Stimulated activated CD8-positive, alpha-beta memory T cell treated with anti-CD3 and anti-CD28 coated beads, Interleukin-12 subunit alpha, Interleukin-12 subunit beta, amount 100 ng/mL, for 1 hour (primary cell): ENCODE data around the gene FAM163A.
A peak's percentile ranks its signal among the peaks of the same experiment; 100 is the strongest.
"Not testable (repeated sequence)": the region's sequence is repeated elsewhere in the genome, so short reads cannot be mapped to it uniquely, and the experiment has no call there.

ENCODE experiments used
- DNase-seq: peaks from one replicate; pipeline ENCODE4 v3.0.0-alpha.2; 2020; ENCODE audit warnings: low read depth

The FAM163A gene

DNA sequence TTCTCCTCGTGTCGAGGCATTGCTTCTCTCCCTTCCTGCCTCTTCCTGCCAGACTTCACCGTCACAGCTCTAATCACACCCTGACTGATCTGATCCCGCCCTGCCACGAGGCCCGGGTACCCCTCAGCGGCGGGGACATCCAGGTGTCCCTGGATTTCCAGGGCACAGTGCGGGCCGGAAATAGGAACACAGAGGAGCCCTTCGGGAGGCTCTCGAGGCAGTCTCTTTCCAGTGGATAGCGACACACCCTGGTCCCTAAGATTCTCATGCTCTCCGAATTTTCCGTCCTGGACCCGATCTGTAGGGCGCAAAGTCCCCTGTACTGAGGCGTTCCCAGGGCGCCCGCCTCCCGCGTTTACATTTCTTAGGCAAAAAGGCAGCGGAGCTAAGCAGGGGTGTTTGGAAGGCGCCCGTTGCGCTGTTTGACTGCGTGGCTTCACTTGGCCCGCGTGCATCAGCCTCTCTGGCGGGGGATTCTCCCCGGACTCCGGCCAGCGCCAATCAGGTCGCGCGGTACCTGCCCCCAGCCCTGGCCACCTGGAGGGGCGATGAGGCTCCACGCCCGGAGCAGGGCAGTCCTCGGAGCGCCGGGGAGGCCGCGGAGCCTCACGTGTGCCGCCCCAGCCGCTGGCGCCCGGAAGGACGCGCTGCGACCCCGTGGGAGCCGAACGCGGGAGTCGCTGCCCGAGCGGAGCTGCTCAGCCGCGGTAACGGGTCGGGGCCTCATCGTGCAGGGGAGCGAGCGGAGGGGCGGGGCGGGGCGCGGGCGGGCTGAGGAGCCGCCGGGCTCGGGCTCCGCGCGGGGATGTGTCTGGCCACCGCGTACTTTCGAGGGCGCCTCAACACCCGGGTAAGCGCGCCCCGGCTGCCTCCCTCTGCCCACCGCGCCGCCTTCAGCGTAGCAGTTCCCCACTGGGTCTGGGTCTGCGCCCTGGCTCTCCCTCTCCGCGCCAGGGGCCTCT, at the start of gene FAM163A:
Gene FAM163A, plus strand, starts transcription at position 575 of the 962 bp plus-strand sequence. CDS start 69,807 bp downstream, outside the sequence.
- DNase-seq = no peak

DNA sequence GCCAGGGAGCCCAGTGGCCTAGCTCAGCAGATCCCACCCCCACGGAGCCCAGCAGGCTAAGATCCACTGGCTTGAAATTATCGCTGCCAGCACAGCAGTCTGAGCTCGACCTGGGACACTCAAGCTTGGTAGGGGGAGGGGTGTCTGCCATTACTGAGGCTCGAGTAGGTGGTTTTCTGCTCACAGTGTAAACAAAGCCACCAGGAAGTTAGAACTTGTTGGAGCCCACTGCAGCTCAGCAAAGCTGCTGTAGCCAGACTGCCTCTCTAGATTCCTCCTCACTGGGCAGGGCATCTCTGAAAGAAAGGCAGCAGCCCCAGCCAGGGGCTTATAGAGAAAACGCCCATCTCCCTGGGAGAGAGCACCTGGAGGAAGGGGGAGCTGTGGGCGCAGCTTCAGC, 48.6 kb upstream of the FAM163A start:
- not testable (repeated sequence) for DNase-seq

DNA sequence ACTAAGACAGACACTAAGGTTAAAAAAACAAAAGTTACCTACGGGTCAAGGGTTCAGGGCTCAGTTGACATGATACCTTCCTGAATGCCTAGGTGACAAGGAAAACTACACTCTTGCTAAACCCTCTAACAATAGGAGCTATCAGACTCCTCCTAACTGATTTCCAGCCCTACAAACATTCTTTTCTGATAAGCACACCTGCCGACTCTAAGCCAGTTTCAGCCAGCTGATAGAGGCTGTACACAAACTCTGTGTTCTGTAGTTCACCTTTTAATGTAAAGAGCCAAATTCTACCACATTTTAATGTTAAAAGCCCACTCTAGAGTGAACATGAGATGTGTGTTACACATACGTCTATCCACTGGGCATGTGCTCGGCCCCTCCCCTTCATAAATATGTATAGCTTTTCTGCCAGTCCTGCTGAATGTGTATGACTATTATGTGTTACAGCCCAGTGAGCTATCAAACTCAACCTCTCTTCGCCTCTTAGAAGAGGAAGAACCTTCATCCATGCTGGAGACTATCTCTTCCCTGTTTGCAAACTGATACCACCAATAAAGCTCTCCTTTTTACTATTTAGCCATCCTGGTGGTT, 40.0 kb upstream of the FAM163A start:
- no peak for DNase-seq

DNA sequence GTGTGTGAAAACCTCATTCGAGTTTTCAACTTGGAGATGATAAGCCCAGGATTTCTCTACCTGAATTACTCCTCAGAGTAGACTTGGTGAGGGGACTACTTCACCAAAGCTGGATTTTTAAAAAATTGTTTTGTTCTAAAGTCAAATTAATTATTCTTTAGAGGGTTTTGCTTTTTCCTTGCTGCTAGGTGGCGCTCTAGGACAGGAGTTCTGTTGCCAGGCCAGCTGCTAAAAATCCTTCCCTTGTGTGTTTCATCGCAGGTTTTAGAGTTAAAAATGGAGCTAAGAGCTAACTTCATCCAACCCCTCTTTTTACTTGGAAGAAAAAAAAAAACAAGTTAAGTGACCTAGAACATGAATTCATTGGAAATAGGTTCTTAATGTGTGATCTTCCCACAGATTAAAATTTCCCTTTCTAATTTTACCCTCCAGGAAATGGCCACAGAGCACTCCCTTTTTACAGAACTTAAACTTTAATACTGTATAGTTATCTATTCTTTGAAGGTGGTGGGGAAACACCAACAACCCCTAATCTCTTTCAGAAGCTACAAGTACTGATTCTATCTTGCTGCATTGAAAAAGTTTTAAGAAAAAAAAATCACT, 36.7 kb upstream of the FAM163A start:
- peak; percentile 33 for DNase-seq

DNA sequence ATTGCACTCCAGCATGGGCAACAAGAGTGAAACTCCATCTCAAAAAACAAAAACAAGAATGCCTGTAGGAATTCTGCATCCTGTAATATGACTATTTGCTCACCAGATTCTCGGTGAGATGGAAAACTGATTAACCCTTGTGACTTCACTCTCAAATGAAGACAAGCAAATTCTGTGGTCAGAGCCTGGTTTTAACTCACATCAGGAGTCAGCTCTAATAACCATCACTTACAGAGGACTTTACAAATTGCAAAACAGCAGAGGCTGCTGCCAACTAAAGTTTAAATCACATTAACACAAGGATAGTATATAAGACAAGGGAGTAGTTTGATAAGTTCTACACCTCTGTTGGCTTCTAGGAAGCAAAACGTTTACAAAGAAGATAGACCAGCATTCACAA, 35.7 kb upstream of the FAM163A start:
- DNase-seq = no peak

DNA sequence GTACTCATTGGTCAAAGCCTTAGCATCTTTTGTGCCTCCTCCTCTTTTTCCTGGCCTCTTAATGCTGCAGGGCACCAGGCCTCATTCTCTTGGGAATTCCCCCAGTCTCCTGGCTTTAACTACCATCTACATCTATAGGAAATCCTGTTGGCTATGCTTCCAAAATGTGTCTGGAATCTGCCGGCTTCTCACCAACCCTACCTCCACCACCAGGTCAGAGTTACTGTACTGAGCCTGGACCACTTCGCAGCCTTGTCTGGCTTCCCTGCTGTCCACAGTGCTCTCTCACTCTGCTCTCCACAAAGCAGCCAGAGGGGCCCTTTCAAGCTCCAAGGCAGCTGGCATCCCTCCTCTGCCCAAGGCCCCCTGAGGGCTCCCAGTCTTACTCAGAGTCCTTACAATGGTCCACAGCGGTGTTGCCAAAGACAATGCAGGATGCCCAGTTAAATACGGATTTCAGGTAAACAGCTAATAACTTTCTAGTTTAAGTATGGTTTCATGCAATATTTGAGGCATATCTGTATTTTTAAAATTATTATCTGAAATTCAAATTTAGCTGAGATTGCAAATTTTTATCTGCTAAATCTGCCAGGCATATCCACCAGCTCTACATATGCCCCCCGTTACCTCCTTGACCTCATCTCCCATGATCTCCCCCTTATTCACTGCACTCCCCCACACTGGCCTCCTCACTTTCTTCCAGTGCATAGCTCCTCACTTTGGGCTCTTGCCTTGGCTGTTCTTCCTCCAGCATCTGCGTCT, 34.5 kb upstream of the FAM163A start:
- DNase-seq = no peak

DNA sequence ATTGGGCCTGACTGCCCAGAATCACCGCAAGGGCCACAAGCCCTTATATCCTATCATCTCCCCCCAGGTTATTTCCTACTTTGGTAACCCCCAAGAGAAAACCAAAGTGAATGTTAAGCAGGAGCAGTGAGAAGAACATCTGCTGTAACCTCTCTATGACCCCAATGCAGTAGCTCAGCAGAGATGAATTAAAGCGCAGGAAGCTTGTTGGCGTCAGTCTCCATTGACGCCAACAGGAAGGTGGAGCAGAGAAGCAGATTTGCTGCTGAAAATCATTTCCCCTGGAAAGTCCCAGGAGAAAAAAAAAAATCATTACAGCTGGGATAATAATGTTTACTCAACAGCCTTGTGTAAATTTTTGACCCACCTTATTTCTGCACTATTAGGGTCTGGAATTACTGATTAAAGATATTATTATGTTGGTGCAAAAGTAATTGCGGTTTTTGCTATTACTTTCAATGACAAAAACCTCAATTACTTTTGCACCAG, 33.2 kb upstream of the FAM163A start:
- no peak for DNase-seq

DNA sequence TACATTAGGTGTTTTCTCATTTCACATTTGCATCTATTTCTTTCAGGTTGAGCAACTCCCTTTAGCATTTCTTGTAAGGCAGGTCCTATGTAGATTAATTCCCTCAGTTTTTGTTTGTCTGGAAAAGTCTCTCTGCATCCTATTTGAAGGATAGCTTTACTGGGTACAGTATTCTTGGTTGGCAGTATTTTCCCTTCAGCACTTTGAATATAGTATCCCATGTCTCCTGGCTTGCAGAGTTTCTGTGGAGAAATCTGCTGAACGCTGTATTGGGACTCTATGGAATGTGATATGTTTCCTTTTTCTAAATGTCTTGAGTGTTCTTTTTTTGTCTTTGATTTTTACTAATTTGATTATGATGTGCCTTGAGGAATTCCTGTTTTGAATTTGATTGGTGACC, 28.9 kb upstream of the FAM163A start:
- DNase-seq = no peak

DNA sequence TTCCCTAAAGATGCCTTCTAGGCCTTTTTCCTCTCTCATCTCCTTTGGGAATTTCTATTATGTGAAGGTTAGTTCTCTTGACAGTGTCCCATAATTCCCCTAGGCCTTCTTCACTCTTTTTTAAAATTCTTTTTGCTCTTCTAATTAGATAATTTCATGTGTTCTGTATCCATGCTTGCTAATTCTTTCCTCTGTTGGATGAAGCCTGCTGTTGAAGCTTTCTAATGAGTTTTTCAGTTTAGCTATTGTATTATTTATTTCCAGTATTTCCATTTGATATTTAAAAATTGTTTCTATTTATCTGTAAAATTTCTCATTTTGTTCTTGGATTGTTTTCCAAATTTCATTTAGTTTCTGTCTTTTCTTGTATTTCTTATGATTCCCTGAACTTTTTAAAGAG, 28.5 kb upstream of the FAM163A start:
- no peak for DNase-seq

DNA sequence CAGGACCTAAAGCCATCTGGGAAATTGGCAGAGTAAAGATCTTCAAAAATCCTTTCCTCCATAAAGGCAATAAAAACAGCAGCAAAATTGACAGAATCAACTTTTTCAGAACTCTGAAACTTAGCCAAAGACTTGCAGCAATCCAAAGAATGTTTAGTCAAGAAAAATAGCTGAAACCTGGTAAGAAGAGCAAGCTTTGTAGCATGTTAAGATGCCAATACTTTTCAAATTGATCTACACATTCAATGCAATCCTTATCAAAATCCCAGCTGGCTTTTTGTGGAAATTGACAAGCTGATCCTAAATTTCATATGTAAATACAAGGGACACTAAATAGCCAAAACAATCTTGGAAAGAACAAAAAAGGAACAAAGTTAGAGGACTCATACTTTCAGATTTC, 23.8 kb upstream of the FAM163A start:
- DNase-seq = no peak

DNA sequence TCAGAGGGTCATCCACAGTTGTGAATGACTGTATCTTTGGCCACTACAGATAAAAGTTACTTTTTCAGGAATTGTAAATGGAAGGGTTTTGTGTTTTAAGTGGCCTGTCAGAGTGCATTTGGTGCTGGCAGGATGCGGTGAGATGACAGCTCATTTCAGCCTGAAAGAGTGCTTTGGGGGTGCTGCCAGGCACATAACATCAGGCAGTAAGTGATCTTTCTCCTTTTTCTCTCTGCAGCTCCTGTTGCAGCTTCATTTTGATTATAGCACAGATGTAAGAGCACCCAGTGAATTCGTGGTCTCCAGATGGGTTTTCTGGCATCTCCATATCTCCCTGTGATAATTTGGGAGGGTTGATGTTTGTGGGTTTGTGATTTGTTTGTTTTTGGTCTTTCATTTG, 14.8 kb upstream of the FAM163A start:
- DNase-seq = no peak

DNA sequence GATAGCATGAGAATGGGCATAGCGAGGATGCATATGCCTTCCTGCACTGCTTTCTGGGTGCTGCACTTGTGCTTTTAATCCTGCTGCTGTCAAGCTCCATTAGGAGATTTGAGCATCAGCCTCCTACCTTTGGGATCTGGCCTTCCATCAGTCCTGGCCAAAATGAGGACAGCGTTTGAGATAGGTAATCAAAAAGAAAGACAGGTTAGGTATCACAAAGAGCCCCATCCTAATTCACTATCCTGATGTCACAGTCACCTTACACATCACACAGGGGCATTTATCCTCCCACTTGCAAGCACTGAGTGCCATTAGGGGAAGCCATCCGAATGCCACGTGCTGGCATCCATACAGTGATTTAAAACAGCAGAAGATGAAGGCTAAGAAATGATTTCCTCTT, 13.2 kb upstream of the FAM163A start:
- DNase-seq = no peak

DNA sequence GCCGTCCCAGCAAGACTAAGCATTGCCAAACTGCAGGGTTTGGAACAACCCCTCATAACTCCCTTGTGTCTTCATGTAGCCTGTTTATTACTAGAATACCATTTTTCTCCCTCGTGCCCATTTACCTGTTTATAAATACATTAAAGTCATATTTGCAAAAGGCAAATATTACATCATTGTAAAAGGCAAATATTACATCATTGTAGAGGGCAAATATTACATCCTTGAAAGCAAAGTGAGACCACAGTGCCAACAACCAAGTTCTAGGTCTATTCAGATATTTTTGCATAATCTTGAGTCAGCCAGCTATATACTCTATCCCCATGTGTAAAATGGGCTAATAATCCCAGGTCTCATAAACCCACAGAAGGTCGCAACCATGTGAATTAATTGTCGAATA, 11.4 kb upstream of the FAM163A start:
- no peak for DNase-seq

DNA sequence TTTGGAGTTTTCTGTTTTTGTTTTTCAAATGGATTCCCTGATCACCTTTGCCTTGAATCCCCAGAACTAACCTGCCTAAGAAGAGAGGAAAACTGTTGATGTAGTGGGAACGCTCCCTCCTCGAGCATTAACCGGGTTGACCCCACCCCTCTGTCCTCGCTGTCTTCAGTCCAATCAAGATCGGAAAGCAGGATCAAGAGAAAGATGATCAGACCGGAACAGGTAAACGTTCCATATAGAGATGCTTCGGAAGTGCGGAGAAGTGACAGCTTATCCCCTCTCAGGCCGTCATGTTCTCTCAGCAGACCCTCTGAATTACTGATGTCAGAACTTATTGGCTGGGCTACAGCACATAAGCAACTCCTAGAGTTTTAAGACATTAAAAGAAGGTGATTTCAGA, 800 bp upstream of the FAM163A start:
- no peak for DNase-seq

DNA sequence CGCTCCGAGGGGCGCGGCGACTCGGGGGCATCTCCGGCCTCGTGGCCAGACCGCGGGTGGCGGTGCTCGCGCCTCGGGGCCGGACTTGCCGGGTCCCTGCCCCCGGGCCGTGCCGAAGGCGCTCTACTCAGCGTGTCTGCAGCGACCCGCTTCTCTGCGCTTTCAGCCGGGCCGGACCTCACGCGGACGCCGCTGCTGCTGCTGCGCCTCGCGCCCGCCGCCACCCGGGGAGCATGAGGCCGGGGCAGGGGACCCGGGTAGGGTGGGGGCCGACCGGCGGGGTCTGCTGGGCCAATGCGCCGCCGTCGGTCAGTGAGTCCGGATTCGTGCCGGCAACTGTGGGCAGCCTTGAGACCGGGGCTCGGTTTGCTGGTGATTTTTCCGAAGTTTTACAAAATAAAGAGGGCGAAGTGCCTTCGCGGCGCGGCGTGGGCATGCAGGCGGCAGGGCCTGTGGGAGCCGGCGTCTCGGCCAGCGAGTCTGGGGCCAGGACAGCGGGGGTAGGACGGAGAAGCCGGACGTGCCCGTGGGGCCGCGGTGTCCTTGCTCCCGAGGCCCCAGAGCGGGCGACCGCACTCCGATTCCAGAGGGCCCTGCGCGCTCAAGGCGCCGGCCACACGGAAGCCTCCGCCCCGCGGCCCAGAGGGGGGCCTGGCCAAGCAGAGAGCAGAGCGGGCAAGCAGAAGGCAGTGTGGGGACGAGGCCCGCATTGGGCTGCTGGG, 749 bp downstream of the FAM163A start:
- DNase-seq = no peak

DNA sequence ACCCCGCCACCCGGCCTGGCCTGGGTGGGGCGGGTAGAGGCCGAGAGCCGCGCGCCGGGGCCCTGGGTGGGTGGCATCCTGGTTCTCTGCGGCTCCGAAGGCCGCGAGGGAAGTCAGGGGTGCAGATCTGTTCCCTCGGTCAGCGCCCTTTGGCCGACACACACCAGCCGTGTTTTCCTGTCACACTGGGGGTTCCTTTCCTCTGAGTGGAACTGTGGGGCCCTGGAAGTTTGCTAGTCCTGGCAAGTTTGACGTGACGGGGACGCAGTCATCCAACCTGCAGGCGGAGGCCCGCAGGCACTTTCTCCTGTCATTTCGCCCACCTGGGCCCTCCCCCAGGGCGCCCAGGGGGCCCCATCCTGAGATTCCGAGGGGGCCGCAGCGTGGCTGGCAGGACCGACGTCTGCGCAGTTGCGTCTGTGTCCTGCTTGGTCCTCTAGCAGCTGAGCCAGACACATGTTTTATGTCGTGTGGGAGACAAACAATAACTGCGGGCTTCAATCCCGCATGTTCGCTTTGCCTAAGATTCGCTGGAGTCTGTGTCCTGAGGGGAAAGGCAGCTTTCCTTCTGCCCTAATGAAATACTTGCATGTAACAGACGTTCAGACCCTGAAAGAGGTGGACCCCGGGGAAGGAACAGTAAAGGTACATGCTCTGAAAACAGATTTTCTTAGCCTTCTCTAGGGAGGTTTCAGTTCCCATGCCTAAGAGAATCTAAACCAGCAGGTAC, 1.5 kb downstream of the FAM163A start:
- no peak for DNase-seq

DNA sequence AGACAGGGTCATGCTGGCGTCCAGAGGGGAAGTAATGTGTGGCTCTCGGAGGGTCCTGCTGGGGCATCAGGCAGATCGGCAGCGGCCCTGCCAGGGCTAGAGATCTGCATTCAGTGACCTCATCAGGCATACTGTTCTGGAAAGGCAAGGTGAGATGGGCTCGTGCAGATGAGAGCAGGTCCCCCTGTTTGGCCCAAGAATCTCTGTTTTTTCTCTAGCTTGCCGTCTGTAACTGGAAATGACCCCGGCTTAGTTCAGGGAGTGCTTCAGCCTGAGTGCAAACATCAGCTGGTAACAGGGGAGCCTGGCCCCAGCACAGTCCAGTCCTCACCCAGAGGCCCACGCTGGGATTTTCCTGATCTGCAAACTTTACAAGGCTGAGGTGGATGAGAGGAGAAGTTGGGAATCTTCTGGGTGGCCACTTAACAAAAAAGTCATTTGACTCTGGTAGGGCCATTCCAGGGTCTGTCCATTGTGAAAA, 2.1 kb downstream of the FAM163A start:
- DNase-seq = no peak

DNA sequence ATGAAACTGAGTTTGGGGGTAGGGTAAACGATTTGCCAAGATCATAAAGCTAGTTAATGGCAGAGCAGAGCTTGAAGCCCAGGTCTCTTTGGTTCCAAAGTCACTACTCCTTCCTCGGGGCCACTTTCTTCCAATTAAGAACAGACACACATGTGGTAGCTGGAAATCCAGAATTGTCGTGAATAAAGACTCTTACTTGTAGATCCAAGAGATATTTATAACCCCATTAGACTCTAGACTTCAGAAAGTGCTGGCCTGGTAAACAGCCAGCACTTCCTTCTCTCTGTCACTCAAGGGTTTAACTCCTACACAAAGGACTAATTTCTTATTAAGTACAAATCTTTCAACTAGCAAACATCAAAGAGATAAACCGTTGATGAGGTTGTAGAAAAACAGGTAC, 2.7 kb downstream of the FAM163A start:
- DNase-seq = no peak

DNA sequence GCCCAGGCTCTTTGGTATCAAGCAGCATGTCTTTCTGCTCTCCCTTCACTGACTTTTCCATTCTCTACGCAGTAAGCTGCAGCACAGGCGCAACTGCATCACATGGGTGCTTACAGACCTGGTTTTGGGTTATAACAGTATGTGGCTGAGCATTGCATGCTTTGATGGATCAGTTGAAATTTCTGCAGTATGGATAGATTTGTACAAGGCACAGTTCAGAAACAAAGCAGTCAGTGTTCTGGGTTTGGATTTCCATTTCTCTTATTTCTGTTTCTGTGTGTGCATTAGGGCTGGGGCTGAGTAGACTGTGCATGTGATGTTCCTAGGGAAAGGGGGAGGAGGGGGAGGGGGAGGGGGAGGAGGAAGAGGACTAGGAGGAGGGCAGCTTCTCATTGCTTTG, 4.5 kb downstream of the FAM163A start:
- no peak for DNase-seq

DNA sequence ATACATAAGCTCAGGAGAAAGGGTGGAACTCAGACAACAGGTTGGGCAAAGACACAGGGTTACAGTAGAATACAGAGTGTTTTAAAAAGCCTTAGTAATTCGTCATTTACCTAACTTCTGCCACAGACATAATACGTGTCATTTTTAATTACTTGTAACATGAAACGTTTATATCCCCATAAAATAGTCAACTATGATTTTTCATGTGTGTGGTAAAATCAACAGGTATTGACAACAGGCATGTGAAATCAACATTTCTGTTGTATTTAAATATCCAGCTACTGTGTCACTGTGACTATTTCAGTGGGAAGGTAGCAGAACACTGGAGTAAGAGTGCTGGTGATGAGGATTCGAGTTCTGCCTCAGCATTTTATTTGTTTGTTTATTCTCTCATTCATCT, 5.7 kb downstream of the FAM163A start:
- no peak for DNase-seq

DNA sequence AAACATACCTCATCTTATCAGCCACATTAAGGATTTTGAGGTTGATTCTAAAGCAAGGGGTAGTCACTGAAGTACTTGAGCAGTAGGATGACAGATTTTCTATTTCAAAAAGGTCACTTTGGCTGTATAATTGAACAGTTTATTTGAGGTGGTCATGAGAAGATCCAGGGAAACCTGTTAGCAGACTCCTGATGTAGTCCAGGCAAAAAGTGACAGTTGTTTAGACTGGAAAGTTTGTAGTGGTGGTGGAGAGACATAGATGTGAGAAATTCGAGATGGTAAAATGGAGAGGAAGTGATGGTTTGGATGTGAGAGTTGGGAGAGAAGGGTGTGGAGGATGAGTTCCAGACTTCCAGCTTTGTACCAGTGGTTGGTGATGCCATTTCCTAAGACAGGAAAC, 7.5 kb downstream of the FAM163A start:
- no peak for DNase-seq
